HEK293 (cell line): ENCODE data around the gene KIRREL3.

Experiments used
- CTCF ChIA-PET: fragments of 350-600 bp; formaldehyde crosslinking; extraction: SDS; loops from one replicate; lab custom pipeline; 2021; ENCODE audit warnings: antibody characterized with exemption; lab: Yijun Ruan, JAX
- POLR2A ChIA-PET: fragments of 300-600 bp; formaldehyde crosslinking; extraction: SDS; loops from one replicate; lab custom pipeline; 2020; ENCODE audit warnings: antibody characterized with exemption, inconsistent platforms; lab: Yijun Ruan, JAX
- H3K27ac ChIP-seq: fragments of 200-500 bp; sonication (Bioruptor generic); 2 replicates; pipeline ENCODE4 v1.5.1; 2014; ENCODE audit warnings: low read depth, low read length, control low read depth, inconsistent platforms; ENCODE audit errors: extremely low read depth
- H3K36me3 ChIP-seq, 2 experiments: fragments of 200-500 bp in 1 of 2; sonication (Bioruptor generic) in 1 of 2; 1 replicate in 1 of 2; 2 replicates in 1 of 2; pipeline ENCODE4 v1.5.1; 2014 to 2017; ENCODE audit warnings: inconsistent platforms in 2 of 2, low read length in 2 of 2; ENCODE audit not compliant: control insufficient read depth in 2 of 2, insufficient read depth in 1 of 2
- H3K4me1 ChIP-seq: fragments of 200-500 bp; sonication (Bioruptor generic); 2 replicates; pipeline ENCODE4 v1.5.1; 2014; ENCODE audit warnings: mild to moderate bottlenecking, low read length, inconsistent platforms; ENCODE audit not compliant: control insufficient read depth, insufficient read depth
- H3K4me3 ChIP-seq: 2 replicates; pipeline ENCODE4 v1.5.1; 2011; ENCODE audit warnings: low read depth, mild to moderate bottlenecking, control low read depth, low read length, moderate library complexity
- H3K9me3 ChIP-seq: fragments of 200-500 bp; sonication (Bioruptor generic); 2 replicates; pipeline ENCODE4 v1.5.1; 2014; ENCODE audit warnings: low read depth, low read length, inconsistent platforms; ENCODE audit not compliant: control insufficient read depth, insufficient read depth
- BCL6B ChIP-seq: fragments of 450-650 bp; formaldehyde crosslinking; IDR thresholded peaks from 2 replicates; pipeline ENCODE4 v1.5.1; 2017; ENCODE audit warnings: missing biosample characterization, missing genetic modification characterization
- ELK4 ChIP-seq: IDR thresholded peaks from 2 replicates; pipeline ENCODE4 v1.6.1; 2011; ENCODE audit warnings: mild to moderate bottlenecking, low read depth, low read length, borderline replicate concordance
- REST ChIP-seq: fragments of 450-650 bp; formaldehyde crosslinking; IDR thresholded peaks from 2 replicates; pipeline ENCODE4 v1.5.1; 2016; ENCODE audit warnings: missing biosample characterization, missing genetic modification characterization
- ZBTB20 ChIP-seq: fragments of 450-650 bp; formaldehyde crosslinking; IDR thresholded peaks from 2 replicates; pipeline ENCODE4 v1.5.1; 2016; ENCODE audit warnings: missing biosample characterization, missing genetic modification characterization
- ZFHX2 ChIP-seq: fragments of 450-650 bp; formaldehyde crosslinking; conservative IDR thresholded peaks from 2 replicates; pipeline ENCODE4 v1.5.1; 2016; ENCODE audit warnings: missing biosample characterization, missing genetic modification characterization
- ZNF121 ChIP-seq: fragments of 450-650 bp; formaldehyde crosslinking; IDR thresholded peaks from 2 replicates; pipeline ENCODE4 v1.5.1; 2016; ENCODE audit warnings: missing biosample characterization, missing genetic modification characterization
- ZNF140 ChIP-seq: fragments of 450-650 bp; formaldehyde crosslinking; IDR thresholded peaks from 2 replicates; pipeline ENCODE4 v1.5.1; 2016; ENCODE audit warnings: missing biosample characterization, missing genetic modification characterization
- ZNF2 ChIP-seq: fragments of 450-650 bp; formaldehyde crosslinking; IDR thresholded peaks from 2 replicates; pipeline ENCODE4 v1.5.1; 2016; ENCODE audit warnings: missing biosample characterization, missing genetic modification characterization
- ZNF221 ChIP-seq: fragments of 450-650 bp; formaldehyde crosslinking; IDR thresholded peaks from 2 replicates; pipeline ENCODE4 v1.5.1; 2017; ENCODE audit warnings: missing biosample characterization, missing genetic modification characterization, borderline replicate concordance
- ZNF362 ChIP-seq: fragments of 450-650 bp; formaldehyde crosslinking; IDR thresholded peaks from 2 replicates; pipeline ENCODE4 v1.5.1; 2016; ENCODE audit warnings: missing biosample characterization, missing genetic modification characterization
- ZNF416 ChIP-seq: fragments of 450-650 bp; formaldehyde crosslinking; IDR thresholded peaks from 2 replicates; pipeline ENCODE4 v1.5.1; 2016; ENCODE audit warnings: missing biosample characterization, missing genetic modification characterization
- ZNF433 ChIP-seq: fragments of 450-650 bp; formaldehyde crosslinking; IDR thresholded peaks from 2 replicates; pipeline ENCODE4 v1.5.1; 2016; ENCODE audit warnings: missing biosample characterization, missing genetic modification characterization, low read depth
- ZNF449 ChIP-seq: fragments of 450-650 bp; formaldehyde crosslinking; IDR thresholded peaks from 2 replicates; pipeline ENCODE4 v1.5.1; 2017; ENCODE audit warnings: missing biosample characterization, mild to moderate bottlenecking, missing genetic modification characterization, moderate library complexity
- ZNF48 ChIP-seq: fragments of 450-650 bp; formaldehyde crosslinking; IDR thresholded peaks from 2 replicates; pipeline ENCODE4 v1.5.1; 2016; ENCODE audit warnings: missing biosample characterization, missing genetic modification characterization
- ZNF521 ChIP-seq: fragments of 450-650 bp; formaldehyde crosslinking; IDR thresholded peaks from 2 replicates; pipeline ENCODE4 v1.5.1; 2017; ENCODE audit warnings: missing biosample characterization, mild to moderate bottlenecking, missing genetic modification characterization
- ZNF530 ChIP-seq: fragments of 450-650 bp; formaldehyde crosslinking; IDR thresholded peaks from 2 replicates; pipeline ENCODE4 v1.5.1; 2016; ENCODE audit warnings: low read depth, missing biosample characterization, missing genetic modification characterization
- ZNF555 ChIP-seq: fragments of 450-650 bp; formaldehyde crosslinking; conservative IDR thresholded peaks from 2 replicates; pipeline ENCODE4 v1.5.1; 2017; ENCODE audit warnings: missing biosample characterization, mild to moderate bottlenecking, missing genetic modification characterization, inconsistent platforms
- ZNF571 ChIP-seq: fragments of 450-650 bp; formaldehyde crosslinking; IDR thresholded peaks from 2 replicates; pipeline ENCODE4 v1.5.0; 2017; ENCODE audit warnings: missing biosample characterization, missing genetic modification characterization
- ZNF660 ChIP-seq: fragments of 450-650 bp; IDR thresholded peaks from 2 replicates; pipeline ENCODE4 v1.5.1; 2018; ENCODE audit warnings: missing biosample characterization, mild to moderate bottlenecking, missing genetic modification characterization
- ZNF747 ChIP-seq: fragments of 450-650 bp; formaldehyde crosslinking; IDR thresholded peaks from 2 replicates; pipeline ENCODE4 v1.5.1; 2016; ENCODE audit warnings: missing biosample characterization, missing genetic modification characterization
- ZNF76 ChIP-seq: fragments of 450-650 bp; formaldehyde crosslinking; IDR thresholded peaks from 2 replicates; pipeline ENCODE4; 2016; ENCODE audit warnings: low read depth, missing biosample characterization, missing genetic modification characterization, borderline replicate concordance
- ZNF792 ChIP-seq: fragments of 450-650 bp; formaldehyde crosslinking; IDR thresholded peaks from 2 replicates; pipeline ENCODE4 v1.5.1; 2016; ENCODE audit warnings: missing biosample characterization, missing genetic modification characterization
- ZSCAN5A ChIP-seq: fragments of 450-650 bp; formaldehyde crosslinking; IDR thresholded peaks from 2 replicates; pipeline ENCODE4 v1.5.1; 2016; ENCODE audit warnings: missing biosample characterization, missing genetic modification characterization
- ZXDB ChIP-seq: fragments of 450-650 bp; formaldehyde crosslinking; IDR thresholded peaks from 2 replicates; pipeline ENCODE4 v1.5.1; 2016; ENCODE audit warnings: missing biosample characterization, missing genetic modification characterization

Gene KIRREL3

GRCh38 chr11:126443120-126443519 lies 557.5 kb downstream of the KIRREL3 start:
- no peaks in the 10 kb centered on the region for H3K4me1 ChIP-seq
- TF ChIP-seq ZNF416 (tag by site-specific recombination): no peak
- no peak for TF ChIP-seq ZNF792
- no peak for TF ChIP-seq ZBTB20 (tag by site-specific recombination)
- no peak for TF ChIP-seq ZNF571
- no peak for TF ChIP-seq ZNF747
- no peak for TF ChIP-seq ZNF76
- TF ChIP-seq ZNF121 (tag by site-specific recombination): no peak
- no peak for TF ChIP-seq REST (tag by site-specific recombination)
- no peak for TF ChIP-seq ZNF660 (tag by site-specific recombination)
- no peak for TF ChIP-seq ZSCAN5A (tag by site-specific recombination)
- TF ChIP-seq ZFHX2: no peak
- TF ChIP-seq ELK4: no peak
- TF ChIP-seq ZNF2 (tag by site-specific recombination): no peak
- no peaks in the 10 kb centered on the region for H3K9me3 ChIP-seq
- H3K27ac ChIP-seq: no peak overlapping the region
- H3K4me3 ChIP-seq: no peak overlapping the region
- ChIA-PET POLR2A (no interaction called here), CTCF (interaction anchor here (0.6 to 1.7 kb wide), 9 partner anchors 31 to 1050 kb away, joined by 3 to 8 read pairs (median 3); no protein-coding TSS in a partner anchor)
- no peaks in the 10 kb centered on the region for H3K36me3 ChIP-seq

GRCh38 chr11:126440792-126441514 lies 559.6 kb downstream of the KIRREL3 start:
- no peak overlapping the region for H3K27ac ChIP-seq
- H3K9me3 ChIP-seq: no peaks in the 10 kb centered on the region
- ChIA-PET POLR2A (no interaction called here), CTCF (interaction anchor here (0.5 to 2.5 kb wide), 32 partner anchors 9 to 1071 kb away, joined by 3 to 31 read pairs (median 4); no protein-coding TSS in a partner anchor)
- no peaks in the 10 kb centered on the region for H3K36me3 ChIP-seq
- H3K4me3 ChIP-seq: no peak overlapping the region
- no peaks in the 10 kb centered on the region for H3K4me1 ChIP-seq
- TF ChIP-seq ZNF530 (tag by site-specific recombination) (no peak), ELK4 (no peak), ZNF140 (tag by site-specific recombination) (no peak), ZNF449 (no peak), ZNF433 (tag by site-specific recombination) (no peak), BCL6B (tag by site-specific recombination) (no peak), ZNF362 (tag by site-specific recombination) (no peak), ZNF555 (tag by site-specific recombination) (no peak), ZNF48 (tag by site-specific recombination) (no peak), ZNF221 (tag by site-specific recombination) (no peak), ZXDB (no peak), ZNF521 (tag by site-specific recombination) (no peak)
